Adrenal gland (tissue), 5 donors: ENCODE data around the gene PTCD2.

ENCODE experiments used
- CTCF ChIP-seq, 6 experiments: fragments of 450-650 bp in 4 of 6; fragments of 200-600 bp in 2 of 6; sonication (generic) in 1 of 6; IDR thresholded peaks; 1 replicate in 5 of 6; 2 replicates in 1 of 6; pipeline versions ENCODE4 v1.5.1 to v1.8.0; 2016 to 2021; ENCODE audit warnings: antibody characterized with exemption in 6 of 6, mild to moderate bottlenecking in 2 of 6, moderate library complexity in 1 of 6
- POLR2A ChIP-seq, 2 donors: fragments of 450-650 bp; IDR thresholded peaks; one replicate each; pipeline ENCODE4 v1.6.1; 2017; ENCODE audit warnings: antibody characterized with exemption in 2 of 2, mild to moderate bottlenecking in 2 of 2, moderate library complexity in 1 of 2
- donor health status: DM: no; HTN: no; CAD: no.

- TF ChIP-seq CTCF (IDR thresholded peaks at IDR 0.05), result no peak
- no peak for TF ChIP-seq POLR2A (IDR thresholded peaks at IDR 0.05)
Measured at GRCh38 chr5:72330712-72331111, 10.5 kb downstream of the PTCD2 start.
